GM12864 (cell line): ENCODE results near the gene LY9.

ENCODE experiments used
- DNase-seq: peaks from one replicate; pipeline ENCODE4 v3.0.0-alpha.2; 2011; ENCODE audit warnings: low read depth
- H3K4me3 ChIP-seq: 2 replicates; pipeline ENCODE4 v1.5.1; 2011; ENCODE audit warnings: mild to moderate bottlenecking, low read depth, low read length, control low read depth
- CTCF ChIP-seq: IDR thresholded peaks from 2 replicates; pipeline ENCODE4 v1.5.1; 2011; ENCODE audit warnings: low read depth, mild to moderate bottlenecking, moderate library complexity, low read length, control low read depth, inconsistent platforms; ENCODE audit errors: missing control alignments

LY9 gene

GRCh38 chr1:160789702-160790611 lies 6.0 kb upstream of the LY9 start:
- H3K4me3 ChIP-seq: no peak overlapping the region
- peak; percentile 79 for DNase-seq
- TF ChIP-seq CTCF: no peak

GRCh38 chr1:160794376-160794775 lies 1.6 kb upstream of the LY9 start:
- TF ChIP-seq CTCF: no peak
- no peak for DNase-seq
- H3K4me3 ChIP-seq: no peak overlapping the region

- H3K4me3 ChIP-seq: peak overlapping the region; percentile 53
- no peak for DNase-seq
- TF ChIP-seq CTCF: no peak
These were observed 1.3 kb downstream of the LY9 start for GRCh38 chr1:160797271-160797709.

- H3K4me3 ChIP-seq: no peak overlapping the region; the same call in 1 of the 2 replicates
These were observed 1.9 kb downstream of the LY9 start for GRCh38 chr1:160797861-160798273.

GRCh38 chr1:160798439-160798838 lies 2.5 kb downstream of the LY9 start:
- TF ChIP-seq CTCF: no peak
- H3K4me3 ChIP-seq: no peak overlapping the region; the same call in 1 of the 2 replicates
- DNase-seq: no peak

More at GRCh38 chr1:160797861-160798273, 1.9 kb downstream of the LY9 start:
- TF ChIP-seq CTCF: no peak
- DNase-seq: no peak

GRCh38 chr1:160799641-160800040 lies 3.7 kb downstream of the LY9 start:
- no peak for DNase-seq

More at GRCh38 chr1:160799641-160800040, 3.7 kb downstream of the LY9 start:
- H3K4me3 ChIP-seq: no peak overlapping the region
- TF ChIP-seq CTCF: no peak
